ENCODE measurements around the gene KCTD17.

KCTD17 gene

DNA sequence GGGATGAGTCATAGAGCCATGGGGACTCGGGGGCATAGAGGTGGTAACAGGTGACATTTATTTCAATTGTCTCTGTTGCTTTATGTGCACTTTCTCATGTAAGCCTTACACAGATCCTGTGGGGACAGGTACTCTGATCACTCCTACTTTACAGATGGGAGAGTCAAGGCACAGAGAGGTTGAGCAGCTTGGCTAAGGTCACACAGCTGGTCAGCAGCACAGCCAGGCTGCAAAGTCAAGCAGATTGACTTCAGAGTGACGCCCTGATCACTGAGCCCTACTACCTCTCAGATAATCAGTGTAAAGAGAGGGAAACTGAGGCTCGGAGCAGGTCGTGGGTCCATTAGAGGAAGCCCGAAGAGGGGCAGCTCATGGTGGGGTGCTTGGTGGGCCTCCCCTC lies 54.4 kb downstream of the KCTD17 start:
- intact Hi-C loops (cut with DNase I; ENCODE audit: low total_unique reads) = no loop called here
- DNase-seq = no peak
- Histone ChIP-seq H3K27ac (no peak overlapping the region), H3K27me3 (peaks cover 0 to 67% of the 10 kb centered on the region in 2 donors), H3K36me3 (no peaks in the 10 kb centered on the region), H3K4me3 (no peak overlapping the region), H3K9me3 (no peaks in the 10 kb centered on the region), H3K4me1 (no peaks in the 10 kb centered on the region)
- TF ChIP-seq, protein P1, sequence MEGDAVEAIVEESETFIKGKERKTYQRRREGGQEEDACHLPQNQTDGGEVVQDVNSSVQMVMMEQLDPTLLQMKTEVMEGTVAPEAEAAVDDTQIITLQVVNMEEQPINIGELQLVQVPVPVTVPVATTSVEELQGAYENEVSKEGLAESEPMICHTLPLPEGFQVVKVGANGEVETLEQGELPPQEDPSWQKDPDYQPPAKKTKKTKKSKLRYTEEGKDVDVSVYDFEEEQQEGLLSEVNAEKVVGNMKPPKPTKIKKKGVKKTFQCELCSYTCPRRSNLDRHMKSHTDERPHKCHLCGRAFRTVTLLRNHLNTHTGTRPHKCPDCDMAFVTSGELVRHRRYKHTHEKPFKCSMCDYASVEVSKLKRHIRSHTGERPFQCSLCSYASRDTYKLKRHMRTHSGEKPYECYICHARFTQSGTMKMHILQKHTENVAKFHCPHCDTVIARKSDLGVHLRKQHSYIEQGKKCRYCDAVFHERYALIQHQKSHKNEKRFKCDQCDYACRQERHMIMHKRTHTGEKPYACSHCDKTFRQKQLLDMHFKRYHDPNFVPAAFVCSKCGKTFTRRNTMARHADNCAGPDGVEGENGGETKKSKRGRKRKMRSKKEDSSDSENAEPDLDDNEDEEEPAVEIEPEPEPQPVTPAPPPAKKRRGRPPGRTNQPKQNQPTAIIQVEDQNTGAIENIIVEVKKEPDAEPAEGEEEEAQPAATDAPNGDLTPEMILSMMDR (IDR thresholded peaks at IDR 0.05) = no peak

DNA sequence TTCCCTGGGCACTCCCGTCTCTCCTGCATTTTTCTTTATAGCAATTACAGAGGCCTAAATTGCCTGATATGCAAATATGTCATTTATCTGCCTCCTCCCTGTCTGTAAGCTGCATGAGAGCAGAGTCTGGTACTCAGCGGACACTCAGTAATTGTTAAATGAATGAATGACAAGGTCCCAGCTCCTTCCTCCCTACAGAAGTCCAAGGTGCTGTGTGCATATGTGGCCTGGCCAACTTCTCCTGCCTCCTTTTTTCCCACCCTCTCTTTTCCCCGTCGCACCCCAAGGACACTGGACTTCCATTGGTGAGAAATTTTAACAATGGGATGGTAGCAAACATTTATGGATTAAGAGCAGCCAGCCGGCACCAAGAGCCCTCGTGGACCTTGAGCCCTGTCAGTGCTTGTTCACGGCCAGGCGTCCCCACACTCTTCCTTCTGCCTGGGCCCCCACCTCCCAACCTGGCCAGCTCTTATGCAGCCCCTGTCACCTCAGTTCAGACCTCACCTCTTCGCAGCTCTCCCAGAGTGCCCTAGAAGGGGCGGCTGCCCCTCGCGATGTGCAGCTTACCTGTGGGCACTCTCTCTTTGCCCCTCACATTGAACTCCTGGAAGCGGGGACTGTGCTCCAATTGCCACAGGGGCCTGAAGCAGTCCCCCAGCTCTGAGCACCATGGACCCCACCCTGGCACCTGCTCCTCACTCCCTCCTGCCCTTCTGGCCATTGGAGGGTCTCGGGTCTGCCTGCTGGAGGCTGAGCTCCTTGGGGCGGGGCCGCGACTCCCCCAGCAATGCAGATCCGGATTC lies 56.5 kb downstream of the KCTD17 start:
- Histone ChIP-seq H3K4me1 (no peaks in the 10 kb centered on the region), H3K27me3 (peaks cover 0 to 73% of the 10 kb centered on the region in 2 donors), H3K36me3 (no peaks in the 10 kb centered on the region), H3K9me3 (no peaks in the 10 kb centered on the region), H3K4me3 (no peak overlapping the region), H3K27ac (no peak overlapping the region)
- TF ChIP-seq, protein P1 (IDR thresholded peaks at IDR 0.05) = no peak
- intact Hi-C loops (cut with DNase I; ENCODE audit: low total_unique reads) = no loop called here
- no peak for DNase-seq

DNA sequence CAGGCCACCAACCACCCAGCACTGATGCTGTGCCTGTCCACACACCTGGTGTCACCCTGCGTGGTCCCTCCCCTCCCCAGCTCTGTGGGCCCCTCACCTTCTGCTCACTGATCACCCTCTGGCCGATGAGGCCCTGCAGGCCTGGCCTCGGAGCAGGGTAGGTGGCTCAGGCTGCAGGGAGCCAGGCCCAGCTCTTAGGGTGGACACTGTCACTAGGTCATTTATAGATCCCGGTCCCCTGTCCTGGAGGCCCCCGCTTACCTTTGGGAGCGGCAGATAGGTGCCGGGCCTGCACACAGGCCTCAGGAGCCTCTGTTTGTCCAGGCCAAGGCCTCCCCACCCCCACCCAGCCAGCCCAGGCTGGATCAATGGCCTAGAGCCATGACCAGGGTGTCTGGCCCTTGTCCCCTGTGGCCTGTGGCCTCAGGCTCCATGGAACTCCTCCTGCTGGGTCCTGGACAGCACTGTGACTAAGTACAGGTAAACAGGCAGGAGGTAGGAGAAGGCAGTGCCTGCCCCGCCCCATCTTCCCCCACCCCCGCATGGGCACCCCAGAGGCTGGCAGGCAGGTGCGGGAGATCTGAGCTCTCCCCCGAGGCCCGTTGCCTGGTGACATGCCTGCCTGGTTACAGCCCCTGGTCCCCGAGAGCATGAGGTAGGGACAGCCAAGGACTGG lies 57.8 kb downstream of the KCTD17 start, which contains the start of gene TMPRSS6:
TSS of gene TMPRSS6 (minus strand) at position 472 of the 676 bp plus-strand sequence. CDS start 6,296 bp downstream, outside the sequence.
- H3K27me3 ChIP-seq = peaks cover 0 to 65% of the 10 kb centered on the region in 2 donors
- no peaks in the 10 kb centered on the region for H3K4me1 ChIP-seq
- intact Hi-C loops (cut with DNase I; ENCODE audit: low total_unique reads) = no loop called here
- TF ChIP-seq, protein P1 (IDR thresholded peaks at IDR 0.05) = no peak
- no peak within 1 kb of the TSS for H3K4me3 ChIP-seq
- no peaks in the 10 kb centered on the region for H3K9me3 ChIP-seq
- H3K27ac ChIP-seq = no peak within 1 kb of the TSS
- DNase-seq = no peak
- no peaks in the 10 kb centered on the region for H3K36me3 ChIP-seq

- Histone ChIP-seq H3K9me3 (no peaks in the 10 kb centered on the region), H3K4me1 (no peaks in the 10 kb centered on the region), H3K4me3 (no peak overlapping the region), H3K36me3 (no peaks in the 10 kb centered on the region), H3K27ac (no peak overlapping the region), H3K27me3 (peaks cover 0 to 66% of the 10 kb centered on the region in 2 donors)
- no peak for DNase-seq
- TF ChIP-seq, protein P1 (IDR thresholded peaks at IDR 0.05) = no peak
- intact Hi-C loops (cut with DNase I; ENCODE audit: low total_unique reads) = no loop called here
Measured at GRCh38 chr22:37111156-37111717, 59.7 kb downstream of the KCTD17 start.

DNA sequence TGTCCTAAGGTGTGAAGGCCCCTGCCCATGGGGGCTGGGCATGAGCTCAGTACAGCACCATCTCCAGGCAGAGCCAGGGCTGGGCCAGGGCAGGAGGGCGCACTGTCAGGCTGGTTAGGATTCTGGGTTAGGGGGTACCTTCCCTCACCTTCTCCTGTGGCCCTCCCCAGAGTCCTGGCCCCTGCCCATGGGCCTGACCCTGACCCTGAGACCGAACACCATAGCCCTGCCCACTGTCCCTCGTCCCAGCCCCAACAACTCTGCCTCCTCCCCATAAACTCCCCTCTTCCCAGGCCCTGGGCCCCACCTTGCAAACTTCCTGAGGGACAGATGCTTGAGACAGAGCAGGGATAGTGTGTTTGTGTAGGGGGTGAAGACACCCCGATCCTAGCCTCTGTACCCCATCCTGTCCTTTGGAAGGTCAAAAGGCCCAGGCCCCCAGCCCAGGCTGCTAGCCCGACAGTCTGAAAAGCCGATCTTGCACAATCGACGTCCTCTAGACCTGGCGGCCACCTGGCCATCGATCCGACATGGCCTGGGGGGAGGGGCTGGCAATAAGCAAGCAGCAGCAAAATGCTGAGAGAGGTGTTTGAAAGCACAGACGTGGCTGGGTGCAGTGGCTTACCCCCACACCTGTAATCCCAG lies 60.7 kb downstream of the KCTD17 start:
- Histone ChIP-seq H3K4me1 (no peaks in the 10 kb centered on the region), H3K4me3 (no peak overlapping the region), H3K9me3 (no peaks in the 10 kb centered on the region), H3K36me3 (no peaks in the 10 kb centered on the region), H3K27me3 (peaks cover 0 to 58% of the 10 kb centered on the region in 2 donors), H3K27ac (no peak overlapping the region)
- TF ChIP-seq, protein P1 (IDR thresholded peaks at IDR 0.05) = no peak
- intact Hi-C loops (cut with DNase I; ENCODE audit: low total_unique reads) = no loop called here
- no peak for DNase-seq
